ENCODE results near the gene ERC2.

ERC2 gene

DNA sequence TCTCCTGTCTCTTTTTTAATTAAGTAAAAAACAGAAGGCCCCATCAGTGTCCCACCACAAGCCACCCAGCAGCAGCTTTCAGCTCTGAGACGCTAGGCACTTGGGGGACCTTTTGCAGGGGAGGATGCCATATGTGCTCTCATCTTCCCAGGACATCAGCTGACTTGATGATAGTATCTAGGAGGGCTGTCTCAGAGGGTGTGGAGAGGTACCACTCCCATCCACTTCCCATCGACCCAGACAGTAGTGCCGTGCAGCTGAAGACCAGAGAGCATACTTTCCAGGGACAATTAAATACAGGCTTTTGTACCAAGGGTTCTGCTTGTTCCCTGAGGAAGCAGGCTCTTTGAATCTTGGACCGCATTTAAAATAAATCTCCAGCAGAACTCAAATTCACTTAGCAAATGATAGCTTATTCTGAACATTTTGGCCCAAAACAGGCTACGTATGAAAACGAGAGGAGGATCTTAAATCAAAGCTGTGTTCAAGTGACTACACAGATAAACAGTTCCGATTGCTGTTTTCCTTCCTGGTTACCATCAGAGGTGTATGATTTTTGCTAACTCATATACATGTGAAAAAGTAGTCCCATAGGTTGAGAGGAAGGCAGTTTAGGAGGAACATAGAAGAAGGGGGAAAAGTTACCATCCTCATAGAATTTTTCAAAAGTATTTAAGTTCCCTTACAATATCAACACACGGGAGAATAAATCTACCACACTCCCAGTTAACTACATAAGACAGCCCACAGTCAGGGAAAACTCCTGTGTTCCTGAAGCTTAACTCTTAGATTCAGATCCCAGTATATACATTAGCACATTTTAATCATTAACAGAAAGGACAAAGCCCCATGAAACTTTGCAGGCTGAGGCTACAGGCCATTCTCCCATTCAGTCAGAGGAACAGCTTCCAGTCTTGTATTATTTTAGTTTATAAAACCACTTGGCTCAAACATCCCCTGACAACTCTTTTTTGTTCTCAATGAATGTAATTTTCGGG, 990.7 kb downstream of the ERC2 start:
- no peak for DNase-seq

DNA sequence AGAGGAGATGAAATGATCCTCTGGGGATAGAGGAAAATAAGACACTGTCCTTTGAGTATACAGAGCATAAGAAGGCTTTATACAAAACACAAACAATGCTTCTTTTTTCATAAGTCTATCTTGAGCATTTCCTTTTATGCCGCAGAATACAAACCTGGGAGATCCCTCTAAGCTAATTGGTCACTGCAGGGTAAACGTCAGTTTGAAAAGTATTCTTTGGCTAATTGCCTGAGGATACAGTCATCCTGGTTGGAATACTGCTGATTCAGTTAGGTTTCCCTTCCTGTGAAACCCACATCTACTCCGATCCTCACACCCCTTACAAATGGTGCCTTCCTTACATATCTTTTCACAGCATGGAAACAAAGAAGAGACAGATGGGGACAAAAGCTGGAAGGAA, 991.8 kb downstream of the ERC2 start:
- DNase-seq = no peak

DNA sequence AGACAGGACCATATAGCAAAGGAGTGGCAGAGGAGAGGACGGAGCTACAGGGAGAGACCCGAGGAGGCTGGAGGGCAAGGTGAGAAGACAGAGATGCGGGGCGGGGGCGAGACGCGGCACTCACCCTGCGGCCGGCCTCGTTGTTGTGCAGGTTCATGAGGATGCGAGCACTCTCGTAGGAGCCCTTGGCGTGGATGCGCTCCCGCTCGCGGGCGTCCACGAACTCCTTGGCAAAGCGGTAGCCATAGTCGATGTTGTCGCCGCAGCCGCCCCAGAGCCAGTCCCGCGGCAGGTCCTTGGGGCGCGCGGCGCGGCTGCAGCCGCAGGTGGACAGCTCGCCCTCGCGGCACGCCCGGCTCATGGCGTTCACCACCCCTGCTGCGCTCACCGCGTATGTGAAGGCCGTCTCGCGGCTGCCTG, 994.0 kb downstream of the ERC2 start:
- DNase-seq = no peak

DNA sequence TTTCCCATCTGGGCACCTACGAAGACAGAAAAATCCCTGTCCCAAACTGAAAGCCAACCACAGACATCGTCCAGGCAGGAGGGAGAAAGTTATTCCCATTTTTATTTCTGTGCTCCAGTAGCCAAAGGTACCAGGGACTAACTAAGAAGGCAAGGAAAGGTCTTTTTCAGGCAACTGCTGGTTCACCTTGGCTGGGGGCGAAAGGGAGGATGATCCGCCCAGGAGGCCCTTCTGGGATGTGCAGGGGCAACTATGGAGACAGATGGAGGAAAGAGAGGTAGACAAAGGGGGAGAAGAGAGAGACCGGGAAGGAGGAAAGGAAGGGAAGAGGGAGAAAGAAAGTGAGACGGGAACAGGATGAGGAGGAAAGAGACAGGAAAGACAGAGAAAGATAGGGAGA, 994.5 kb downstream of the ERC2 start:
- DNase-seq = no peak

DNA sequence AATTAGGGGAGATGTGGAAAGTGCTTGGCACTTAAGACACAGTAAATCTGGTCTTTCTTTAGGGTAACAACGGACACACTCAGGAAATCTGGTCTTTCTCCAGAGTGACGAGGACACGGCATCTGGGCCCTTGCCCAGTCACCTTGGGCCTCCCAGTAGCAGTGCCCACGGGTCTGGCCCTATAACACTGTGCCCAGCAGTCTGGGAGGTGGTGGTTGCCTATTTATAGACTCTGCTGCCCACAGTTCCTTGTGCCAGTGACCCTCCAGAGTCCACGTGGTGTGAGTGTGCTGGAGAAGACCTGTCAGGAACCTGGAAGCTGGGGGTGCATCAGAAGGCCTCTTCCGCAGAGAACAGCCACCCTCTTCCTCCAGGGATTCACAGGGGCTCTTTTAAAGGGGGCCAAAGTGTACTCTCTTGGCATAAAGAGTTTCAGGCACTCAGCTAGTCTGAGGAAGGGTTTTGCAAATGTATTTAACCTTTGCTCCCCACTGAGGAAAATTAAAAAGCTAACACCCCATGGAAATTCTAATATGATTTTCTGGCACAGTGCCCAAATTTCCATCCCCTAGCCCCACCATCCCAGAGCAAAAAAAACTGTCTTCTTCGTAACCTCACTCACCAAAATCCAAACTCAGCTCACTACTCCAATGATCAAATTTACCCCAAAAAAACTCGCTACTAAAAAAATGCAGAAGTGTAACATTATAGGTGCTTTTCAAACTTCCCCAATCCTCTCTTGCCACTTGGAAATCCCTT, 996.6 kb downstream of the ERC2 start:
- no peak for DNase-seq

DNA sequence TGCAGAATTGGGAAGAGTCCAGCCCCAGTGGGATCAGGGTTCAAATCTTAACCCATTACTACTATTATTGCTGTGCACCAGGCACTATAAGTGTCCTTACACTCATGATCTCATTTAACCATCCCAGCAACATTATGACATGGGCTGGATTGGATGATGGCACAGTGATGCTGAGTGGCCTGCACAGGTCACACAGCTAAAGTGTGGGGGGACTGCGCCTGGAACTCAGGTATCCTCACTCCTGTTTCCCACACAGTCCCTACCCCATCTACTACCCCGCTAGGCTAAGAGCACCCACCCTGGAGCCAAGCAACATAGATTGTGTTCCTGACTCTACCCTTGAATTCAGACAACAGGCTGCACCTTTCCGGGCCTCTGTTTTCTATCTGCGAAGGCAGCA, 997.2 kb downstream of the ERC2 start:
- no peak for DNase-seq

DNA sequence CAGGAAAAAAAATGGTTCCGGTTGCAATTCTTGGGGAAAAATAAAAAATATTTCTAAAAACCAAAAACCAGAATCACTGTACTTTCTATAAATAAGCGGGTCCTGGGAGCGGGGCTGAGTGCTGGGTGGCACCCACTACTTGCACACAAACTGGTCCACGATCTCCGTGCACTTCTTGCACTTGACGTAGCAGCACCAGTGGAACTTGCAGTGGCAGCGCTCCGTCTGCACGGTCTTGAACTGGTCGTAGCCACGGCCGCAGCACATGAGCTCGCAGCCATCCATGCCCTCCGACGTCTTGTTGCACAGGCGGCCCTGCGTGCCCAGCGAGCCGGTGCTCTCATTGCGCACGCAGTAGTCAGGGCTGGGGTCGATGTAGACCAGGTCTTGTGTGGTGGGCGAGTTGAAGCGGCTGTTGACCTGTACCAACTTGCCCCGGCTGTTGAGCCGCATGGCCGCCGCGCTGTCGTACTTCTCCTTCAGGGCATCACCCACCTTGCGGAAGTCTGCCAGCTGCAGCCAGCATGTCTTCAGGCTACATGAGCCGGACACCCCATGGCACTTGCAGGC, 998.2 kb downstream of the ERC2 start:
- no peak for DNase-seq

DNA sequence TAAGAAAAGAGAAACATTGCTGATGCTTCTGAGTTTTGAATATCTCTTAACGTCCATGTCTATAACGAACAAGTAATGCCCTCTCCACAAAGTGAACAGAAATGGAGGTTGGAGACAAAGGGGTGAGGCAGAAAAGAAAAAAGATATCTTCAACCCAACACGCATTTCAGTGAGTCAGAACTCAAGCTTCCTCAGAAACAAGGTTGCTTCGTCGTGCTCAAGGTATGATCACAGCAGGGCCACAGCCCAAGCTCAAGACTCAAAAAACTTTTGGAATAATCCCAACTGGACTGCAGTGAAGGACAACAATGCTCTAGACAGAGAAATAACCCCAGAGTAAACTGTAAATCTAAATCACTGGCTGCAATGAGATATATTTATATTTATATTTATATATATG, 1000.0 kb downstream of the ERC2 start:
- DNase-seq = no peak

DNA sequence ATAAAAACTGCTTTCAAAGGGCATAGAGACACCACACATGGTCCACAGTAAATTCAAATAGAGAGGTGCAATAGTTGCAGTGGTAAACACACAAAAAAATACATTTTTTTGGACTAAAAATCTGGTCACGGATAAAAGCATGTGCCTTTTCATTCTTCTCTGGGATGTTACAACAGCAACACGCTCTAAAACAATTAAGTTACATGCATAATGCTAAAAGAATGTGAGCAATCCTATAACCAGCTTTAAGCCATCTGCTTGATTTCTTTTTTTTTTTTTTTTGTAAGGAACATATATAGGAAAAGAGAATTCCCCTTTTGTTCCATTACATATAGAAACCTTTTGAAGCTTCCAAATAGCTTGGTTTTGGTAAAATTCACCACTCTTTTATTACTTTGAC, 1001.2 kb downstream of the ERC2 start:
- DNase-seq = no peak

DNA sequence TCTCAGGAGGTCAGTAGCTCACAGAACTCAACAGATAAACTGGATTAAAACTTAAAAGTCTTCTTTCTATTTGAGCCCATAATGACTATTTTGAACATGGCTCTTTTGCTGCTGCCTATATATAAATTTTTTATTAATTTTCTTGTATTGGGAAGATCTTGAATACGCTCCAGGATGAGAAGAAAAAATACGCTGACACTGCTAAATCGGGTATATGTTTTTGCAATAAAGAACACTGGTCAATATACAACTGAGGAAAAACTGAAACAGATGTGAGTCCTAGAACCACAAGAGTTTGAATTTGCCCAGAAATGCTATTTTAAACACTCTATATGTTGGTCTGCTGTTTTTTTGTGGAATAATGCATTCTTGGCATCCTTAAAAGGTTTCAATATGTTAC, 1001.7 kb downstream of the ERC2 start:
- DNase-seq = no peak

DNA sequence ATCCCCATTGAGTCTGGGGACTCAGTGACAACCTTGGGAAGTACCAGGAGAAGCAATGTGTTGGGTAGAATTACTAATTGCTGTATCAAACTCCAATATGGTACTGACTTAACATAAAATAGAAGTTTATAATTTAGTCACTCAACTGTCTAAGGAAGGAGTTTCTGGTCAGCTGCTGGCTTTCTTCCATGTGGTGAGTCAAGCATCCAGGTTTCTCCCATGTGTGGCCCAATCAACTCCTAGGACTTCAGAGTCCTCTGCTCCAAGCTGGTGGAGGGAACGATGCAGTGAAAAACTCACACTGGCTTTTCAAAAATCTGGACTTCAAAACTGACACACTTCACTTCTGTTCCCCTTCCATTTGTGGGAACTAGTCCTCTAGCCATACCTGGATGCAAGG, 1006.4 kb downstream of the ERC2 start:
- no peak for DNase-seq

DNA sequence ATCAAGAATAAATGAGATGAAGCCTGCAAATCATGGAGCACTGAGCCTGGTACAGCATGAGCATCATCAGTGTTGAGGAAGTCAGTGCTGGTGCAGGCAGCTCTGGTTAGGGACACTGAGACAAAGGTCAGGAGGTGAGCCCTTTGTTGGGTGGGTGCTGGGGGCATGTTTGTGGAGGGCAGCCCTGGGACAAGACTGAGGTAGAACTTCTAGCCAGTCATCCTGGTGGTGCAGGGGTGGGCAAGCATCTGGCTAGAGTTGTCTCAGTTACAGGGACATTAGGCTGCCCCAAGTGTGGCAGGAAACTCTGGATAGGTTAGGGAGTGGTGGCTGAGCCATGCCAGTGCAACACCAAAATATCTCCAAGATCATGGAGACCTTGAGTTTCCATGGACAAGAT, 1008.4 kb downstream of the ERC2 start:
- DNase-seq = no peak
